CD4-positive, alpha-beta T cell treated with Interleukin-4 for 4 hours (primary cell): ENCODE measurements around the gene ZDHHC14.

Experiments
- DNase-seq: peaks from one replicate; pipeline ENCODE4 v3.0.0-alpha.2; 2020

The ZDHHC14 gene

DNA sequence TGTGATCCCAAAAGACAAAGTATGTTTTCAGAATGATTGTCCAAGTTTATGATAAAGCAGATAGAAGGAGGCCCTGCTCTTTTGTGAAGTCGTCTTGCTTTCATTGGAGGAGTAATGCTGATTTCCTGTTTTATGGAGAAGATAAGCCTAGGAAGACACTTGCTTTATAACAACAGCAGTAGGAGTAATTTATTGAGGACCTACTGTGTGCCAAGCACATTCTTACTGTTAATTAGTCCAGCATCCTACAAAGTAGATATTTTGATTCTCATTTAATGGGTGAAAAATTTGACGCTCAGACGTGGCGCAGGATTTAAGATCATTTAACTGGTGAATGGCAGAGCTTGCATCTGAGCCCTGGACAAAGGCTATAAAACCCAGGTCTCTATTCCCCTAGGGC is 87.6 kb downstream of the ZDHHC14 start:
- no peak for DNase-seq

DNA sequence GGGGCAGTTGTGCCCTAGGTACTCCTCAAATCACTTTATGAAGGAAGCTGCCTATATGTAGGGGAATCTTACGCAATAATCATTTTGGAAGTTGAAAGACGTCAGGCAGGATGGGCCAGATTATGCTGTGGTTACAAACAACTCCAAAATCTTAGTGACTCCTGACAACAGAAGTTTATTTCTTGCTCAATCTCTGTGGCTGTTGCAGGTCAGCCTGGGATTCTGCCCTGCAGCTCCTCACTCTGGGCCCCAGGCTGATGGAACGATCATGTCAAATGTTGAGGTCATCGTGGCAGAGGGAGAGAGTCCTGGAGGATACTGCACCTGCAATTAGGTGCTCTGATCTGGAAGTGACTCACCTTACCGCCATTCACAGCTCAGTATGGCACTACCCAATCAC is 88.4 kb downstream of the ZDHHC14 start:
- no peak for DNase-seq

DNA sequence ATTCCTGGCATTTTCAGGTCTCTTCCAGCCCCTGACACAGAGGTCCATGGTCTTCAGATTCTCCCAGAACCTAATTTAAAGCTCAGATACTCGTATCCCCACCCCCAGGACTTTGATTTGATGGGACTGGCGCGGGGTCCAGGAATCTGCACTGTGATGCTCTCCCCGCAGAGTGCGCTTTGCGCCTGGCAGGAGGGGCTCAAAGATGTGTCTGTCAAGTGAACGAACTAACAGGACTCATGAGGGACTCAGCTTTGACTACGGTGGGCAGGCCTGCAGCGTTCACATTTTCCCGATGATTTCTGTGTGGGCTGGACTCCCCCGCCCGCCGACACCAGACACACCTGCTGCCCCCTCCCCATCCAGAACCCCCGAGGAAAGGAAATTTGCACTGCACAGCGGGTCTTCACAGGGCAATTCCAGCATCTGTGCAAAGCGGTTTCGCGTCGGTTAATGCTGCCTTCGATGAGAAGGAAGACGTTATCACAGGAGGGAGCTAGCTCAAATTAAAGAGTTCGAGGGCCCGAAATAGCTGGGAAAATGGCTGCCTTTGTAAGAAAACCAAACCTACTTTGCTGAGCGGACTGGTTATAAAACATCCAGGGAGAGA is 90.2 kb downstream of the ZDHHC14 start:
- DNase-seq: no peak

DNA sequence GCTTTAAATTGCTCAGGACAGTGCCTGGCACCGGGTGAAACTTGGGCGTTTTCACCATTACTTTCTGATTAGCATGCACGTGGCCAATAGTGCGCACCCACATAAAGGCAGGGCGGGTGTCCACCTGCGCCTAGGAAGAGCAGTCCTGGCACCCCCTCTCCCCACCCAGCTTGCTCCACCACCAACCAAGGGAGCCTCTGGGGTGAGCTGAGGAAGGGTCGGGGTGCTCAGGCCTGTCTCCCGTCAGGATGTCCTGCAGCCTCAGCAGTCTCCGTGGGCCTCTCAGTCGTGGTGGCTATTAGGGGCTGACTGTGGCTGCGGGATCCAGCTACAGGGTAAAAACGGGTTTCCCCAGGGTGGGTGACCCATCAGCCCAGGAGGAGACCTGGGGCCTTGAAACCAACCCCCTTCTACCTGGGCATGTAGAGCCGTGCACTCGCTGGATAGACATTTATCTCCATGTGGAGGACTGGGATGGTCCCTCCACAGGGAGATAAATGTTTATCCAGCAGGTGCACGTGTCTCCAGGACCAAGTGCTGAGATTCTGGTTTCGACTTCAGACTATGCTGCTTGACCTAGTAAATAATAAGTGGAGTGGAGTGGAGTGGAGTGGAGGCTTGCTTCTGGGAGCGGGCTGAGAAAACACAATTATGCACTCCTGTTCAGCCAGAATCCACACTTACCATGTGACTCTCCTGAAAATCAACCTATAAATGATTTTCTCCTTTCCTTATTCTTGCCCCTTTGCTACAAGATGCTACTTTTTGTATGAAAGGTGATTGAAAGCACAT is 91.1 kb downstream of the ZDHHC14 start:
- no peak for DNase-seq

DNA sequence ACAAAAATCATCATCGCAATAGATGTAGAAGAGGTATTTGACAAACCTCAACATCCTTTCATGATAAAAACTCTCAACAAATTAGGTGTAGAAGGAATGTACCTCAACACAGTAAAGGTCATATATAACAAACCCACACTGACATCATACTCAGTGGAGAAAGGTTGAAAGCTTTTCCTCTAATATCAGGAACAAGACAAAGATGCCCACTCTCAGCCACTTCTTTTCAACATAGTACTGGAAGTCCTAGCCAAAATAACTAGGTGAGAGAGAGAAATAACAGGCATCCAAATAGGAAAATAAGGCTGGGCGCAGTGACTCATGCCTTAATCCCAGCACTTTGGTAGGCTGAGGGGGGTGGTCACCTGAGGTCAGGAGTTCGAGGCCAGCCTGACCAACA is 95.8 kb downstream of the ZDHHC14 start:
- no peak for DNase-seq

DNA sequence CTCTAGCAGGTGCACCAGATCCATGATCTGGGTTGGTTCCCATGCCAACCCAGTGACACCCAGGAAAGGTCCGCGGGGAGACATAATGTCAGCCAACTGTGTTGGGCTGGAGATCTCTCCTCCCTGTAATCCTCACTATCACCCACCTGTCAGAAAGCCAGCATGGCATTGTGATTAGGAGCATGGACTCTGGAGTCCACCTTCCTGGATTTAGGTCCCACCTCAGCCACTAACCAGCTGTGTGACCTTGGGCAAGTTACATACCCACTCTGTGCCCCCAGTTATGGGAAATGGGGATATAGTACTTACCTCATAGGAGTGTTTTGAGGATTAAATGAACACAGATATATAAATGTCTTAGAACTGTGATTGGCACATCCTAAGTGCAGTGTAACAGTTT is 97.9 kb downstream of the ZDHHC14 start:
- no peak for DNase-seq

DNA sequence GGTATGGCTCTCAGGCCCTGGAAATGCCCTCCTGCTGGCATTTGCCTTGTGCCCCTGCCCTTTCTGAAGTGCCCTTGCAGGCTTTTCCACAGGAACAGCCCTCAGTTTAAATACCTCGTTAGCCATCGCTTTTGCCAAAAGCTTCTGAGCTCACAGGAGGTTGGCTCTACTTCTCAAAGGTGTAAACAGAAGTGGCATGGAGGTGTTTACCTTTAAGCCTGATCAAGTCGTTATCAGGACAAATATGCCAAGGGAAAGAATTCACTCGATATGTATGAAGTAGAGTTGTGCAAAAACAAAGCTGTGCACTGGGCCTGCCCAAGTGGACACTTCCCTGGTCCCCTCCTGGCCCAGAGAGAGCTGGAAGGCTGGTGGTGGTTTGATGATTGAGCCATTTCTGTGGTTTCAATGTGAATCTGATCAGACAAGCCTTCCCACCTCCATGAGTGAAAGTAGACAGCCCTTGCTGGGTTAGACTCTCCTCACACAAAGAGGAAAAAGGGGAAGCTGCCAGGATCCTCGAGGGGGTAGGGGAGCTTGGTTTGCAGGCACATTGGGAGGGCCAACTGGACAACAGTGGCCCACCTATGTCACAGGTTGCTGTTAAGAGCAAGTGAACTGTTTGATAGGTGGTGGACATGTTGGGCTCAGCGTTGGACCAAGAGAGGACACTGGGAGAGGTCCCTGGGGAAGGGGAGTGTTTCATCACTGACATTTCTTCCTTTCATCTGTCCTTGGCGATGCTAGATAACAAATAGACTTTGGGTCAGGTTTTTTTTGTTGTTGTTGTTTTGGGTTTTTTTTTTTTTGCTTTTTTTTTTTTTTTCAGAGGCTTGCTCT is 98.7 kb downstream of the ZDHHC14 start:
- no peak for DNase-seq

DNA sequence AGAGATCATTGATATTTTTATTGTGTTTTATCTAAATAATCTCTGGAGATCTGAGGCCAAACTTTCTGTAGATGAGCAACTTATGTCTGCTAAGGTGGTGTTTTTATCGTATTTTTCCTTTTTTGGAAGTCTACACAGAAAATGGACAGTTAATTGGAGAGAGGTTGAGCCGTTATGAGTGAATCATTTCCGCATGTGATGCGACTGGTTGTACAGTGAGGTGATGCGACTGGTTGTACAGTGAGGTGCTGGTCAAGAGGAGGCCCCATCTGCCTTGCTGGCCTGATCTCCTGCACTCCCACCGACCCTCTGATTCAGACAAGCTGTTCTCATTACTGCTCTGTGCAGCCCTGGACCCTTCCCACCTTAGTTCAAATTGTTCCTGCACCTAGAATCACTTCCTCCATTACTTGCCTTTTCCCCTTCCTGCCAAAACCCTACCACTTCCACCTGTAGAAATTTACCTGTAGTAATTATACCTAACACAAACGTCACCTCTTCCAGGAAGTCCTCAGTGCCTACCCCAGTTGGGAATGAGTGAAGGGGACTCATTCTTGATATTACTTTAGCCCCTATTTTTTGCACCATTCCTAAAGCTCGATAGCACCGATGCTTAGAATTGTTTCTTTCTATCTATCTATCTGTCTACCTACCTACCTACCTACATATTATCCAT is 100.3 kb downstream of the ZDHHC14 start:
- no peak for DNase-seq

DNA sequence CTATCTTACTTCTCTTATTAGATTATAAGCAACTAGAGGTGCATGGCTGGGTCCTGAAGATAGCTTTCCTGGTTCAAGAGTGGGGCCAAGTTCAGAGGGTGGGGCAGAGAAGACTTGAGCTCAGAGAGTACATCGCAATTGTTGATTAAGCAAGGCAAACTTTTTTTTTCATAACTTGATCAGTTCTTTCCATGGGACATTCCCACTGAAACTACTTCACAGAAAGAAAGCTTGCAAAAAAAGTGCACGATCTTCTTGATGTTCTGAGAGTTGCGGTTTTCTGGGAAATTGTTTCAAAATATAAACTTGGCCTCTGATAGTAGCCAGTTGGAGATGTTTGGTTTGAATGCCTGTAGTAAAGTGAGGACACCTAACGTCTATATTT is 100.9 kb downstream of the ZDHHC14 start:
- DNase-seq: no peak

DNA sequence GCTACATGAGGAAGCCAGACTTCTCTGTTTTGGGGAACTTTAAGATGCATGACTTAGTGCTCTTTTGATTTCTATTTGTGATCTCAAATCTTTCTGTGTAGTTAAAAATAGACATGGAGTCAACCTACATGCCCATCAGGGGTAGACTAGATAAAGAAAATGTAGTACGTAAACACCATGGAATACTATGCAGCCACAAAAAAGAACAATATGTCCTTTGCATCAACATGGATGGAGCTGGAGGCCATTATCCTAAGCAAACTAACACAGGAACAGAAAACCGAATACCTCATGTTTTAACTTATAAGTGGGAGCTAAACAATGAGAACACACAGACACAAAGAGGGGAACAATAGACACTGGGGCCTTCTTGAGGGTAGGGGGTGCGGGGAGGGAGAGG is 102.8 kb downstream of the ZDHHC14 start:
- DNase-seq: no peak

DNA sequence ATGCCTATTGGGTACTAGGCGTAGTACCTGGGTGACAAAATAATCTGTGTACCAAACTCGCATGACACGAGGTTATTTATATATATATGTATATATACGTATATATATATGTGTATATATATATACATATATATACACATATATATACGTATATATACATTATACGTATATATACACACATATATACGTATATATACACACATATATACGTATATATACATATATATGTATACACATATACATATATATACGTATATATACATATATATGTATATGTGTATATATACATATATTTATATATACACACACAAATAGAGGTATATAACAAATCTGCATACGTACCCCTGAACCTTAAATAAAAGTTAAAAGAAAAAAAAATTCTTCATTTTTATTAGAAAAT is 103.2 kb downstream of the ZDHHC14 start:
- no peak for DNase-seq

DNA sequence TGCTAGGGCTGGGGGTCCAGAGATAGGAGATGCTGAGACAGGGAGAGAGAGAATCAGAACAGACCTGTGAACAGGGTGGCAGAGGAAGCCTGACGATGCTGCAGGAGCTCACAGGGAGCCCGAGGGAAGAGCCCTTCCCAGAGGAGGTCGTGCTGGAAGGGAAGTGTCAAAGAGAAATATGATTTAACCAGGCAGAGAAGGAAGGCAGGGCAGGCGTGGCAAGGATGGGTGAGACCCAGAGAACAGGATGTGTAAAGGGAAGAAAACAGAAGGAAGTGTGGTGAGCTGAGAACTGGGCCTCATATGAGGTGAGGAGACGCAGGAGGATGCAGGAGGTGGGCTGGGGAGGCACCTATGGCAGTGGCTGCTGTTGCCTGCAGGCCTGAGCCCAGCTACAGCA is 105.6 kb downstream of the ZDHHC14 start:
- DNase-seq: no peak

DNA sequence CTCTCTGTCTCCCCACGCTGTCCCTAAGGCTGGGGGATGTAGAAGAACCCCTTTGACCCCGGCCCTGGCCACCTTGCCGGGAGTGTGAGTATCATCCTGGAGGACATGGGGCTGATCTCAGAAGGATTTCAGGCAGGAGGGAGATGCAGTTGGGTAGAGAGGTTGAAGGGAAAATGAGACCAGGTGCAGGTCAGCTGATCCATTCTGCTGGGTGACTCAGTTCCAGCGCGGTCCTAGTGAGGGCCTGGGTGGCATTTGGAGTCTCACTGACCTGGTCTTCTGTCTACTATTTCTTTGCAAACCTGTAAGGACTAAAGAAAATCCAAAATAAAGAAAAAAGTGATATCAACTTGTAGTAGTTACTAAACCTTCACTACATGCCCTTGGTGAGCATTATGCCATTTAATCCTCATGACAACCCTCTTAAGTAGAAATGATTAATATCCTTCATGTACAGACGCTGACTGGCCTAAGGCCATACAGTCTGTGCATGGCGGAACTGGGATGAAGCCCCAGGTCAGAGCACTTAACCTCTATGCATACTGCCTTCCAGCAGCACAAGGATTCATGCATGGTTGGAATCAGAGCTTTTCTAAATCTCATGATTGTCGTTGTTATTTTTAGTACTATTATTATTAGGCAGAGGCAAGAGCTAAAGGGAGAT is 106.3 kb downstream of the ZDHHC14 start:
- DNase-seq: no peak

DNA sequence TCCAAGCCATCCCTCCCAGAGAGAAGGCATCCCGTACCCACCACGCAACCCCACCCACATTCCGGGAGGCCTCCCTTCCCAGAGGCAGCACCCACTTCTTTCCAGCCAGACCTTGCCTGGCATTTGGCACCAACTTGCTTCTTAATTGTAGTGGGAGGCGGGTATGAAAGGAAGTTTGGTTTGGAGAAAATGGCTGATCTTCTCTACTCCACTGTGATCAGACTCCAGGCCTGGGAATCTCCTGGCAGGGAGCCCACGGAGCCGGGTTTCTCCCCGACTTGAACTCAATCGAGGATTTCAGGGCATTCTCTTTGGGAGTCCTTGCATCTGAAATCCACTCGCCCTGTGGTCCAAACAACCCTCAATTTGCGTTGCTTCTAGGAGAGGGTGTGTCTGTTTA is 107.1 kb downstream of the ZDHHC14 start:
- no peak for DNase-seq

DNA sequence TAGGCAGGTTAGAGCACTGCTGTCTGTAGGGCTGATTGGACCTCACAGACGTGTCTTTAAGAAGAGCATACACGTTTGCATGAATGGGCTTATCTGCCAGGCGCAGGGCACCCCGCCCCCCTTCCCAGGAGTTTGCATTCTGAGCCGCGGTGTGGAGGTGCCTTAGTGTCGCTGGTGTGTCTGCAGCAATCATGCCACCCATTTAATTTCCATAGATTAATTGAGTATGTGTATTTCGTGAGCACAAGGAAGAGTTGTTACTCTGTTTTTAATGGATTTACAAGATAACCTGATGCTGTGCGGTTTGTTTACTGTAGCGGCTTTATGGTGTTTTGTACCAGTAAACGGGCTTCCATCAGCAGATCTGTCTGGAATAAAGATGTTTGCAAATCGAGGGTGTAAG is 107.7 kb downstream of the ZDHHC14 start:
- DNase-seq: no peak

DNA sequence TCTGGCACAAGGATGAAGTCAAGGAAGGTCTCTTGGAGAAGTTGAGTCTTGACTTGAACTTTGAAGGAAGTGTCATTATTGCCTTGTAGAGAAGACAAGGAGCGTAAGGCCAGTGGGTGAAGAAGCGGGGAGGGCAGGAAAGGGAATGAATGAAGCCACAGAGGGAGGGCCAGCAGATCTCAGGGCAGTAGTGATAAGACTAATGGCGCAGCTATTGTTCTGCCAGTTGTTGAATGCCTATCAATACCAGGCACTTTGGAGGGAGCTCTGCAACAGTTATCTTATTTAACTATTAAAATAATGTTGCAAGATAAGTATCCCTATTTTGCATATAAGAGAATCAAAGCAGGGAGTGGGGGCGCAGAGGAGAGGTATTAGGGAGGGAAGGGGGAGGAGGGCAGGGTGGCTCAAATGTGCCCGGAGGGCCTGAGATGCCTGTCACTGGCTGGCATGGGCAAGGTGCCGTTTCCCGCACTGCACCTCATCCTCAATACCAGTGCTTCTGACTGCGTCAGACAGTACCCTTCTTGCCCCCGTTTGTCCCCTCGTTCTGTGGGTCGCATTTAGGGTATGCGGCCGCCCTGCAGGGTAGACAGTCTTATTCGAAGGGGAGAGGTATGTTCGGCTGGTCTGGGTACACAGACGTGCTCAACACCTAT is 109.8 kb downstream of the ZDHHC14 start:
- DNase-seq: no peak

DNA sequence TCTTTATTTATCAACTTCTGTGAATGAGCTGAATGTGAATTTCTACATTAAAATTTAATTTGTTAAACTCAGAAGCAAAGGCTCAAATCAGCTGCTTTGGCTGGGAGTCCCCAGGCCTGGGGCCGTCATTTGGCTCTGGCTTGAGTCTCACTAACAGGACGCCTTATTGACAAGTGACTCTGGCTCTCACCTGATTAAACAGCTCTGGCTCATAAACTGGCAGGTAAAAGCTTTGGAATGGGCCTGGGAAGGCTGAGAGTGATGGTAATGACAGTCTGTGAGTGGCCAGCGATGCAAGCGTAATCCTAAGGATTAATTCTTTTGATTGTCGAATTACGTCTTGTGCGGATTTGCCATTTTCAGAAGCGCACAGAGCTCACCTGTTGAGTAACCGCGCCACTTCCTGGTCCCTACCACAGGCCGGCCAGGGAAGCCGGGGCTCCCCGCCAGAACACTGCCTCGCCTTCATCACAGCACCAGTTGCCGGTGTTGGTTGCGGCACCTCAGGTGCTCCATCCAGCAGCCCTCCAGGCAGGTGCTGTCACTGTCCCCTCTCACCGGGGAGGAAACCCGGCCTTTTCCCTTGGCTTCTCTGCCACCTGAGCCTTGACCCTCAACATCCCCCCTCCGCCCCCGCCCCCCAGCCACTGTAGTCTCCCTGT is 110.7 kb downstream of the ZDHHC14 start:
- no peak for DNase-seq

DNA sequence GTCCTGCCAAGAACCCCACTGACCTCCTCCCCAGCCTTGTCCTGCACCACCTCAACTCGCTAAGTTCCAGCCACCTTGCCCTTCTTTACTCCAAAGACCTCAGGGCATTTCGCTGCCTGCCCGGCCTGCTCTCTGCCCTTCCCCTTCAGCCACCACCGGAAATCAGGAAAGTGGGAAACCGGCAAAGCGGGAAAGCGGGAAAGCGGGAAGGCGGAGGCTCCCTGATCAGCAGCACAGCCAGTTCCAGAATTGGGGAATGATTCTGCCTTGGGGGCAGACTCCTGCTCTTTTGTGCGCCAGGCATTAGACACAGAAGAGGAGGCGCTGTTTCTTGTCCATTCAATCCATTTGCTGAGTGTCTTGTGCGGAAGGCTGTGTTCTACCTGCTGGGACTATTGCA is 111.3 kb downstream of the ZDHHC14 start:
- DNase-seq: no peak

DNA sequence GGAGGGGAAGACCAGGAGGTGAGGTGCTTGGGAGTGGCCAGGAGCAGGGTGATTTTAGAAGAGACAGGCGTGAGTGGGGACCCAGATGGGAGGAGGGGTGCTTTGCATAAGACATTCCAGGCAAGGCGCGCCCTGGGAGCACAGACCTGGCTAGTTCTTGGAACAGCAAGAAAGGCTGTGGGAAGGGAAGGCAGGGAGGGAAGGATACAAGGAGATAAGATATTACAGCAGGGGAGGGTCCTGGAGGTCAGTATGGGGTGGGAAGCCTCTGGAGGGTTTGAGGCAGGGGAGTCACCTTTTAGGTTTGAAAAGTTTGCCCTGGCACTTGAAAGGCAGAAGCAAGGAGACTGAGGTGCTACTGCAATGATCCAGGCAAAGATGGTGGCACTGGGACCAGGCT is 111.8 kb downstream of the ZDHHC14 start:
- no peak for DNase-seq

DNA sequence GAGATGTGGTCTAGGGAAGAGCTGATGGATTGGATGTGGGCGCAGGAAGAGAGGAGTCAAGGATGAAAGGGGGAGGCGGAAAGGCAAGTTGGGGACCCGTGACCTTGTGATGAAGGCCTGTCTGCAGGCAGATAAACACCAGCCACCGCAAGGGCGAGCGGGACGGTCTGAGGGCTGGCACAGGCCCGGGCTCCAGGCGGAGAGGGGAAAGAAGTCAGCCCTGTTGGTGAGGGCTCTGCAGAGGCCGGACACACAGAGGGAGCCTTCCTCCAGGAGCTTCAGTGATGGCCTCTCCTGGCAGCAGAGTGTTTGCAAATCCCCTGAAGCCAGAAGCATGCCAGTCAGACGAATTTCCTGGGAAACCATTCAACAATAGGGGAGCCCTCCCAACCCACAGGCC is 112.2 kb downstream of the ZDHHC14 start:
- no peak for DNase-seq

DNA sequence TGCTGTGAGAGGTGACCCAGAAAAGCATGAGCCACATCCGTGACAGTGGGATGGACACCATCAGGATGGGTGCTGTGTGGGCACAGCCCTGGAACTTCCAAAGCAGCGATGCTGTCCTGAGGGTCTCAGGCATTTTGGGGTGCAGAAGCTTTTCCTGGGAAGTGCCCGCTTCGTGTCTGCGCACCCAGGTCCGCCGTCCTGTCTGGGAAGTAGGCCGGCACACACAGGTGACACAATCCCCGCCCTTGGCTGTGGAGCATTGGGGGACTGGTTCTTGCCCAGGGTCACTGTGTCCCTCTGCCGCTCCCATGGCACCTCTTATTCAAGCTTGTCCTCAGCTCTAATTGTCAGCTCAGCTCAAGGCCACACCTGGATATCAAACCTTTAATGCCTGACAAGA is 112.6 kb downstream of the ZDHHC14 start:
- DNase-seq: no peak
